K562 (cell line): Measurements from ENCODE around the gene SHE. TPM values are rescaled to one million over a fixed set of nuclear protein-coding genes. Genes with fewer than 3 reads are reported as not detected.

Source experiments
- ARHGAP35 ChIP-seq: fragments of 450-650 bp; IDR thresholded peaks from 2 replicates; pipeline ENCODE4 v1.6.1; 2018; ENCODE audit not compliant: partially characterized antibody
- C11orf30 ChIP-seq: fragments of 450-650 bp; IDR thresholded peaks from 2 replicates; pipeline ENCODE4 v1.6.1; 2016; ENCODE audit warnings: low read depth, mild to moderate bottlenecking
- ELF2 ChIP-seq: fragments of 250-450 bp; sonication (Bioruptor Pico); IDR thresholded peaks from 2 replicates; pipeline ENCODE4 v1.5.0; 2021; ENCODE audit warnings: mild to moderate bottlenecking
- FOXK1 ChIP-seq: sonication (generic); formaldehyde crosslinking; IDR thresholded peaks from 2 replicates; pipeline ENCODE4 v1.8.0; 2022; ENCODE audit warnings: missing genetic modification reagents, mild to moderate bottlenecking, borderline replicate concordance
- FOXM1 ChIP-seq, 2 experiments: fragments of 450-650 bp in 1 of 2; sonication (generic) in 1 of 2; formaldehyde crosslinking in 1 of 2; IDR thresholded peaks; 2 replicates each; pipeline versions ENCODE4 v1.6.1 to v1.9.0; 2017 to 2022; ENCODE audit warnings: low read depth in 2 of 2, mild to moderate bottlenecking in 2 of 2, missing genetic modification reagents in 1 of 2, moderate library complexity in 1 of 2
- HDAC3 ChIP-seq: fragments of 450-650 bp; IDR thresholded peaks from 2 replicates; pipeline ENCODE4 v1.6.1; 2018; ENCODE audit warnings: borderline replicate concordance, mild to moderate bottlenecking, moderate library complexity; ENCODE audit not compliant: partially characterized antibody
- HMG20A ChIP-seq: fragments of 450-650 bp; formaldehyde crosslinking; conservative IDR thresholded peaks from 2 replicates; pipeline ENCODE4 v1.4.0; 2020; ENCODE audit warnings: mild to moderate bottlenecking, mixed read lengths
- MECOM ChIP-seq: fragments of 250-450 bp; sonication (Bioruptor Pico); IDR thresholded peaks from 2 replicates; pipeline ENCODE4 v1.8.0; 2022; ENCODE audit warnings: inconsistent platforms
- OTX1 ChIP-seq: fragments of 450-650 bp; formaldehyde crosslinking; IDR thresholded peaks from 2 replicates; pipeline ENCODE4 v1.4.0; 2022; ENCODE audit warnings: mild to moderate bottlenecking
- PHB ChIP-seq: fragments of 250-450 bp; sonication (Bioruptor Pico); IDR thresholded peaks from 2 replicates; pipeline ENCODE4 v1.5.0; 2021
- PPARD ChIP-seq: fragments of 250-450 bp; sonication (Bioruptor Pico); IDR thresholded peaks from 2 replicates; pipeline ENCODE4 v1.8.0; 2022; ENCODE audit warnings: inconsistent platforms, mild to moderate bottlenecking, moderate library complexity
- RBM34 ChIP-seq: fragments of 200-400 bp; formaldehyde crosslinking; IDR thresholded peaks from 2 replicates; pipeline ENCODE4 v1.6.1; 2018; ENCODE audit warnings: low read length, borderline replicate concordance; ENCODE audit not compliant: insufficient read depth
- SIN3A ChIP-seq, 2 experiments: fragments of 150-350 bp in 1 of 2; IDR thresholded peaks; 2 replicates each; pipeline ENCODE4 v1.6.1; 2011 to 2016; ENCODE audit warnings: borderline replicate concordance in 2 of 2, low read depth in 2 of 2, low read length in 2 of 2, mild to moderate bottlenecking in 2 of 2, moderate library complexity in 2 of 2; ENCODE audit not compliant: control insufficient read depth in 1 of 2
- SMC3 ChIP-seq: conservative IDR thresholded peaks from 2 replicates; pipeline ENCODE4 v1.6.1; 2011; ENCODE audit warnings: low read depth, low read length, improper control_type of control experiment; ENCODE audit not compliant: insufficient read depth
- SPI1 ChIP-seq: IDR thresholded peaks from 2 replicates; pipeline ENCODE4 v1.6.1; 2011; ENCODE audit warnings: low read depth, low read length, control low read depth, borderline replicate concordance
- ZFP30 ChIP-seq: fragments of 250-450 bp; sonication (Bioruptor Pico); IDR thresholded peaks from 2 replicates; pipeline ENCODE4 v1.8.0; 2022; ENCODE audit warnings: moderate library complexity, mild to moderate bottlenecking, inconsistent platforms, borderline replicate concordance
- ZNF23 ChIP-seq: fragments of 250-450 bp; sonication (Bioruptor Pico); IDR thresholded peaks from 2 replicates; pipeline ENCODE4 v1.4.0; 2020; ENCODE audit warnings: mild to moderate bottlenecking
- ZNF24 ChIP-seq: fragments of 450-650 bp; IDR thresholded peaks from 2 replicates; pipeline ENCODE4 v1.6.1; 2016
- ZNF316 ChIP-seq: fragments of 450-650 bp; IDR thresholded peaks from 2 replicates; pipeline ENCODE4 v1.6.1; 2016
- ZZZ3 ChIP-seq: fragments of 450-650 bp; IDR thresholded peaks from 2 replicates; pipeline ENCODE4 v1.6.1; 2016; ENCODE audit warnings: antibody characterized with exemption, mild to moderate bottlenecking, moderate library complexity
- polyA plus RNA-seq, 8 experiments: library from polyadenylated mRNA; depleted of rRNA in 4 of 8; stranded (reverse) in 5 of 8; unstranded in 3 of 8; fragments of >200 nt; fragmentation: Nextera tagmentation in 2 of 8; fragmentation: Illumina TruSeq in 1 of 8; extraction: Ambion mirVana in 2 of 8; extraction: Trizol in 1 of 8; gene quantifications; 2 replicates each; pipeline versions ENCODE4 v1.2.1 to v1.2.3, GENCODE V29; 2011 to 2014; ENCODE audit warnings: inconsistent platforms in 1 of 8, missing spikeins in 1 of 8
- total RNA-seq, 7 experiments: library from RNA; depleted of rRNA in 6 of 7; stranded (reverse); fragments of >200 nt in 6 of 7; fragmentation: Illumina TruSeq in 2 of 7; extraction: Trizol in 2 of 7; gene quantifications; 2 replicates each; pipeline versions ENCODE4 v1.2.1 to v1.2.3, GENCODE V29; 2011 to 2021; ENCODE audit warnings: low replicate concordance in 1 of 7
- TF ChIP-seq, protein P1 (sequence below): sonication (generic); formaldehyde crosslinking; IDR thresholded peaks from 2 replicates; pipeline ENCODE4 v1.8.0; 2022; ENCODE audit warnings: missing genetic modification reagents, mild to moderate bottlenecking, borderline replicate concordance
- TF ChIP-seq, protein P2 (sequence below): sonication (generic); formaldehyde crosslinking; IDR thresholded peaks from 2 replicates; pipeline ENCODE4 v1.8.0; 2022; ENCODE audit warnings: mild to moderate bottlenecking, missing genetic modification reagents
- TF ChIP-seq, protein P3 (sequence below): IDR thresholded peaks from 2 replicates; pipeline ENCODE4 v1.6.1; 2016; ENCODE audit warnings: missing genetic modification characterization, missing compliant biosample characterization

Gene SHE
- total and polyA plus RNA-seq, 9 of the 15 experiments (the other 6 are each of a cell fraction or from before 2014, with no cell fraction given): 0.01 to 0.05 TPM; not detected in 7

DNA sequence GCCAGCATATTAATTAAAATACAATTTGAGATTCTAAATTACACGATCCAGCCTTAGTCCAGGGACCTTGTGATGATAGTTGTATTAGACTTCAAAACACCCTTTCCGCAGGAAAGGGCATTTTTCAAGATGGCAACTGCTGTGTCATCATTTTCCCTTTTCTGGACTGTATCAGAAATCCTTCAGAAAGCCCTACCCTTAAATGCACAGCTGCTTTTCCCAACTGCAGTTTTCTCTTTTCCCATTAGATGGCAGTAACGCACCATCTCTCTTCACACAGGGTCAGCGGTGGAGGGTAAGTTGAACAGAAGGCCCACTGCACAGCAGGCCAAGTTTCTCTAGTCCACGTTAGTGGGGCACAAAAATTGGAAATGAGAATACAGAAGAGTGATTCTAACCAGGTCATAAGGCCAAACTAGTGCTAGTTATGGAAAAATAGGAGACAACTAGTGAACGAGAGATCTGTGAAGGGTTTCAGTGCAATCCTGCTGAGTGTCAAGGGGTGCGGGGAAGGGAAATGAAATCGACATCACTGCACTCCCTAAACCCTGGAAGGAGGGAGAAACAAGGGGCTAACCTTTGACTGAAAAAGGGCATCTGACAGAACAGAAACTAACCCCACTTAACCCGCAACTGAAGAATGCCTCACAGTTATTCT lies 22.3 kb downstream of the SHE start (continued):
- TF ChIP-seq C11orf30 (peak; percentile 100), SPI1 (no peak), PHB (CRISPR knock-in tag) (no peak), FOXM1 (IDR thresholded peaks at IDR 0.05; ENCODE audit: low read depth) (no peak), FOXM1 (CRISPR knock-in tag; IDR thresholded peaks at IDR 0.05; ENCODE audit: low read depth) (no peak), OTX1 (CRISPR knock-in tag) (no peak), SMC3 (peak; percentile 89), ZNF316 (peak; percentile 100), RBM34 (no peak), ARHGAP35 (no peak), ZFP30 (CRISPR knock-in tag) (no peak), ZZZ3 (no peak), PPARD (CRISPR knock-in tag) (no peak), ZNF24 (no peak), HDAC3 (no peak), MECOM (CRISPR knock-in tag) (no peak), SIN3A (IDR thresholded peaks at IDR 0.05; ENCODE audit: borderline replicate concordance in 2 of 2, control insufficient read depth in 1 of 2, low read depth in 2 of 2, low read length in 2 of 2) (no peak), ZNF23 (CRISPR knock-in tag) (no peak), FOXK1 (CRISPR knock-in tag) (no peak), HMG20A (CRISPR knock-in tag) (no peak), ELF2 (no peak)
- TF ChIP-seq, protein P1, sequence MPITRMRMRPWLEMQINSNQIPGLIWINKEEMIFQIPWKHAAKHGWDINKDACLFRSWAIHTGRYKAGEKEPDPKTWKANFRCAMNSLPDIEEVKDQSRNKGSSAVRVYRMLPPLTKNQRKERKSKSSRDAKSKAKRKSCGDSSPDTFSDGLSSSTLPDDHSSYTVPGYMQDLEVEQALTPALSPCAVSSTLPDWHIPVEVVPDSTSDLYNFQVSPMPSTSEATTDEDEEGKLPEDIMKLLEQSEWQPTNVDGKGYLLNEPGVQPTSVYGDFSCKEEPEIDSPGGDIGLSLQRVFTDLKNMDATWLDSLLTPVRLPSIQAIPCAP (CRISPR knock-in tag): no peak
- TF ChIP-seq, protein P2, sequence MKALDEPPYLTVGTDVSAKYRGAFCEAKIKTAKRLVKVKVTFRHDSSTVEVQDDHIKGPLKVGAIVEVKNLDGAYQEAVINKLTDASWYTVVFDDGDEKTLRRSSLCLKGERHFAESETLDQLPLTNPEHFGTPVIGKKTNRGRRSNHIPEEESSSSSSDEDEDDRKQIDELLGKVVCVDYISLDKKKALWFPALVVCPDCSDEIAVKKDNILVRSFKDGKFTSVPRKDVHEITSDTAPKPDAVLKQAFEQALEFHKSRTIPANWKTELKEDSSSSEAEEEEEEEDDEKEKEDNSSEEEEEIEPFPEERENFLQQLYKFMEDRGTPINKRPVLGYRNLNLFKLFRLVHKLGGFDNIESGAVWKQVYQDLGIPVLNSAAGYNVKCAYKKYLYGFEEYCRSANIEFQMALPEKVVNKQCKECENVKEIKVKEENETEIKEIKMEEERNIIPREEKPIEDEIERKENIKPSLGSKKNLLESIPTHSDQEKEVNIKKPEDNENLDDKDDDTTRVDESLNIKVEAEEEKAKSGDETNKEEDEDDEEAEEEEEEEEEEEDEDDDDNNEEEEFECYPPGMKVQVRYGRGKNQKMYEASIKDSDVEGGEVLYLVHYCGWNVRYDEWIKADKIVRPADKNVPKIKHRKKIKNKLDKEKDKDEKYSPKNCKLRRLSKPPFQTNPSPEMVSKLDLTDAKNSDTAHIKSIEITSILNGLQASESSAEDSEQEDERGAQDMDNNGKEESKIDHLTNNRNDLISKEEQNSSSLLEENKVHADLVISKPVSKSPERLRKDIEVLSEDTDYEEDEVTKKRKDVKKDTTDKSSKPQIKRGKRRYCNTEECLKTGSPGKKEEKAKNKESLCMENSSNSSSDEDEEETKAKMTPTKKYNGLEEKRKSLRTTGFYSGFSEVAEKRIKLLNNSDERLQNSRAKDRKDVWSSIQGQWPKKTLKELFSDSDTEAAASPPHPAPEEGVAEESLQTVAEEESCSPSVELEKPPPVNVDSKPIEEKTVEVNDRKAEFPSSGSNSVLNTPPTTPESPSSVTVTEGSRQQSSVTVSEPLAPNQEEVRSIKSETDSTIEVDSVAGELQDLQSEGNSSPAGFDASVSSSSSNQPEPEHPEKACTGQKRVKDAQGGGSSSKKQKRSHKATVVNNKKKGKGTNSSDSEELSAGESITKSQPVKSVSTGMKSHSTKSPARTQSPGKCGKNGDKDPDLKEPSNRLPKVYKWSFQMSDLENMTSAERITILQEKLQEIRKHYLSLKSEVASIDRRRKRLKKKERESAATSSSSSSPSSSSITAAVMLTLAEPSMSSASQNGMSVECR: no peak
- TF ChIP-seq, protein P3, sequence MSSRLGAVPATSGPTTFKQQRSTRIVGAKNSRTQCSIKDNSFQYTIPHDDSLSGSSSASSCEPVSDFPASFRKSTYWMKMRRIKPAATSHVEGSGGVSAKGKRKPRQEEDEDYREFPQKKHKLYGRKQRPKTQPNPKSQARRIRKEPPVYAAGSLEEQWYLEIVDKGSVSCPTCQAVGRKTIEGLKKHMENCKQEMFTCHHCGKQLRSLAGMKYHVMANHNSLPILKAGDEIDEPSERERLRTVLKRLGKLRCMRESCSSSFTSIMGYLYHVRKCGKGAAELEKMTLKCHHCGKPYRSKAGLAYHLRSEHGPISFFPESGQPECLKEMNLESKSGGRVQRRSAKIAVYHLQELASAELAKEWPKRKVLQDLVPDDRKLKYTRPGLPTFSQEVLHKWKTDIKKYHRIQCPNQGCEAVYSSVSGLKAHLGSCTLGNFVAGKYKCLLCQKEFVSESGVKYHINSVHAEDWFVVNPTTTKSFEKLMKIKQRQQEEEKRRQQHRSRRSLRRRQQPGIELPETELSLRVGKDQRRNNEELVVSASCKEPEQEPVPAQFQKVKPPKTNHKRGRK: no peak
